CD4-positive, alpha-beta T cell treated with Interleukin-10 for 1 hour (primary cell): ENCODE data around the gene TCHH.
"Not testable (repeated sequence)": the region's sequence is repeated elsewhere in the genome, so short reads cannot be mapped to it uniquely, and the experiment has no call there.

ENCODE experiments used
- DNase-seq: peaks from one replicate; pipeline ENCODE4 v3.0.0-alpha.2; 2020

The TCHH gene

DNA sequence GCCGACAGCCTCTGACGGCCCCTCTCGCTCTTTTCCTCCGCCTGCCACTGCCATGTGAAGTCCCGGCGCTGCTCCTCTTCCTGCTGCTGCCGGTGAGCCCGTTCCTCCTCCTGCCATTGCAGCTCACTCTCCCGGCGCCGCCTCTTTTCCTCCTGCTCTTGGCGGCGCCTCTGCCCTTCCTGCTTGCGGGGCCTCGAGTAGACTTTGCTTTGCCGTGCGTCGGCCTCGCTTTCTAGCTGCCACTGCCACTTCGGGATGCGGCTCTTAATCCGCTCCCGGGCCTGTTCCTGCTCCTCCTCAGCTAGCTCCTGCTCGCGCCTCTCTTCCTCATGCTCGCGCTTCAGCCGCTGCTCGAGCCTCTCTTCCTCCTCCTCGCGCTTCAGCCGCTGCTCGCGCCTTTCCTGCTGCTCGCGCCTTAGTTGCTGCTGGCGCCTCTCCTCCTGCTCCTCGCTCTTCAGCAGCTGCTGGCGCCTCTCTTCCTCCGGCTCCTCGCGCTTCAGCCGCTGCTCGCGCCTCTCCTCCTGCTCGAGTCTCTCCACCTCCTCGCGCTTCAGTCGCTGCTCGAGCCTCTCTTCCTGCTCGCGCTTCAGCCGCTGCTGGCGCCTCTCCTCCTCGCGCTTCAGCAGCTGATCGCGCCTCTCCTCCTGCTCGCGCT is 4.3 kb downstream of the TCHH start:
- DNase-seq, result no peak

DNA sequence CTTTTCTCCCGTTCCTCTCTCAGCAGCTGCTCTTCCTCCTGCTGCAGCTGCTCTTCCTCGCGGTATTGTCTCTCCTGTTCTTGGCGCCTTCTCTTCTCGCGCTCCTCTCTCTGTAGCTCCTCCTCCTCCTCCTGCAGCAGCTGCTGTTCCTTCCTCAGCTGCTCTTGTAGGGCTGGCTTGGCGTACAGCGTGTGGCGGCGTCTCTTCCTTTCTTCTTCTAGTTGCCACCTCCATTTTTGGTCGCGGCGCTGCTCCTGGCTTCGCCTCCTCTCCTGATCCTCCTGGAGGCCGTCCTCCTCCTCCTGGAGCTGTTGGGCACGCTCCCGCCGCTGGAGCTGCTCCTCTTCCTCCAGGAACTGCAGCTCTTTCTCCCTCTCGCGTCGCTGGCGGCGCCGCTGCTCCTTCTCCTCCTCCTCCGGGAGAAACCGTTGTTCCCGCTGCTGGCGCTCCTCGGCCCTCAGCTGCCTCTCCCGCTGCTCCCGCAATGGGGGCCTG is 4.8 kb downstream of the TCHH start:
- DNase-seq, result no peak

DNA sequence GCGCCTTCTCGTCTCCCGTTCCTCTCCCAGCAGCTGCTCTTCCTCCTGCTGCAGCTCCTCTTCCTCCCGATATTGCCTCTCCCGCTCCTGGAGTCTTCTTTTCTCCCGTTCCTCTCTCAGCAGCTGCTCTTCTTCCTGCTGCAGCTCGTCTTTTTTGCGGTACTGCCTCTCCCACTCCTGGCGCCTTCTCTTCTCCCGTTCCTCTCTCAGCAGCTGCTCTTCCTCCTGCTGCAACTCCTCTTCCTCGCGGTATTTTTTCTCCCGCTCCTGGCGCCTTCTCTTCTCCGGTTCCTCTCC is 5.3 kb downstream of the TCHH start:
- DNase-seq, result no peak

DNA sequence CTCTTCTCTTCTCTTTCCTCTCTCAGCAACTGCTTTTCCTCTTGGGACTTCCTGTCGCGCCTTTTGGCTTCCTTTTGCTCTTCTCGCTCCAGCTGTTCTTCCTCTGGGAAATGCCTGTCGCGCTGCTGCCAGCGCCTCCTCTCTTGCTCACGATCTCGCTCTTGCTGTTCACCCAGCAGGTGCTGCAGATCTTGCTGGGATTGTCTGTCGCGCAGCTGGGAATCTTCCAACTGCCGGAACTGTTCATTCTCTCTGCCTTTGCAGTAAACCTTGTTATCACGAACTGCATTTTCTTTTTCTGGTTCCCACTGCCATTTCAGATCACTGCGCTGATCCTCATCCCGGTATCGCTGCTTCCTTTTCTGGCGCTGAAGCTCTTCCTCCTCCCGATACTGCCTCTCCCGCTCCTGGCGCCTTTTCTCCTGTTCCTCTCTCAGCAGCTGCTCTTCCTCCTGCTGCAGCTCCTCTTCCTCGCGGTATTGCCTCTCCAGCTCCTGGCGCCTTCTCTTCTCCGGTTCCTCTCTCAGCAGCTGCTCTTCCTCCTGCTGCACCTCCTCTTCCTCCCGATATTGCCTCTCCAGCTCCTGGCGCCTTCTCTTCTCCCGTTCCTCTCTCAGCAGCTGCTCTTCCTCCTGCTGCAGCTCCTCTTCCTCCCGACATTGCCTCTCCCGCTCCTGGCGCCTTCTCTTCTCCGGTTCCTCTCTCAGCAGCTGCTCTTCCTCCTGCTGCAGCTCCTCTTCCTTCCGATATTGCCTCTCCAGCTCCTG is 5.8 kb downstream of the TCHH start:
- no peak for DNase-seq

DNA sequence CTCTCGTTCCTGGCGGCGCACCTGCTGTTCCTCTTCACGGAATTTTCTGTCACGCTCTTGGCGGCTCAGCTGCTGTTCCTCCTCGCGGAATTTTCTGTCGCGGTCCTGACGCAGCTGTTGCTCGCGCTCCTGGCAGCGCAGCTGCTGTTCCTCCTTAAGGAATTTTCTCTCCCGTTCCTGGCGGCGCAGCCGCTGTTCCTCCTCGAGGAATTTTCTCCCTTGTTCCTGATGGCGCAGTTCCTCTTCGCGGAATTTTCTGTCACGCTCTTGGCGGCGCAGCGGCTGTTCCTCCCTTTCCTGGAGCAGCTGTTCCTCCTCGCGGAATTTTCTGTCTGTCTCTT is 6.4 kb downstream of the TCHH start:
- DNase-seq, result no peak

DNA sequence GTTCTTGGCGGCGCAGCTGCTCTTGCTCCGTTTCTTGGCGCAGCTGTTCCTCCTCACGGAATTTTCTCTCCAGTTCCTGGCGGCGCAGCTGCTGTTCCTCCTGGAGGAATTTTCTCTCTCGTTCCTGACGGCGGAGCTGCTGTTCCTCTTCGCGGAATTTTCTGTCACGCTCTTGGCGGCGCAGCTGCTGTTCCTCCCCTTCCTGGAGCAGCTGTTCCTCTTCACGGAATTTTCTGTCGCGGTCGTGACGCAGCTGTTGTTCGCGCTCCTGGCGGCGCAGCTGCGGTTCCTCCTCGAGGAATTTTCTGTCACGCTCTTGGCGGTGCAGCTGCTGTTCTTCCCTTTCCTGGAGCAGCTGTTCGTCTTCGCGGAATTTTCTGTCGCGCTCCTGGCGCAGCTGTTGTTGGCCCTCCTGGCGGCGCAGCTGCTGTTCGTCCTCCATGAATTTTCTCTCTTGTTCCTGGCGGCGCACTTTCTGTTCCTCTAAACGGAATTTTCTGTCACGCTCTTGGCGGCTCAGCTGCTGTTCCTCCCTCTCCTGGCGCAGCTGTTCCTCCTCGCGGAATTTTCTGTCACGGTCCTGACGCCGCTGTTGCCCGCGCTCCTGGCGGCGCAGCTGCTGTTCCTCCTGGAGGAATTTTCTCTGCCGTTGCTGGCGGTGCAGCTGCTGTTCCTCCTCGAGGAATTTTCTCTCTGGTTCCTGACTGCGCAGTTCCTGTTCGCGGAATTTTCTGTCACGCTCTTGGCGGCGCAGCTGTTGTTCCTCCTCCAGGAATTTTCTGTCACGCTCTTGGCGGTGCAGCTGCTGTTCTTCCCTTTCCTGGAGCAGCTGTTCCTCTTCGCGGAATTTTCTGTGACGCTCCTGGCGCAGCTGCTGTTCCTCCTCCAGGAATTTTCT is 7.0 kb downstream of the TCHH start:
- DNase-seq, result no peak

DNA sequence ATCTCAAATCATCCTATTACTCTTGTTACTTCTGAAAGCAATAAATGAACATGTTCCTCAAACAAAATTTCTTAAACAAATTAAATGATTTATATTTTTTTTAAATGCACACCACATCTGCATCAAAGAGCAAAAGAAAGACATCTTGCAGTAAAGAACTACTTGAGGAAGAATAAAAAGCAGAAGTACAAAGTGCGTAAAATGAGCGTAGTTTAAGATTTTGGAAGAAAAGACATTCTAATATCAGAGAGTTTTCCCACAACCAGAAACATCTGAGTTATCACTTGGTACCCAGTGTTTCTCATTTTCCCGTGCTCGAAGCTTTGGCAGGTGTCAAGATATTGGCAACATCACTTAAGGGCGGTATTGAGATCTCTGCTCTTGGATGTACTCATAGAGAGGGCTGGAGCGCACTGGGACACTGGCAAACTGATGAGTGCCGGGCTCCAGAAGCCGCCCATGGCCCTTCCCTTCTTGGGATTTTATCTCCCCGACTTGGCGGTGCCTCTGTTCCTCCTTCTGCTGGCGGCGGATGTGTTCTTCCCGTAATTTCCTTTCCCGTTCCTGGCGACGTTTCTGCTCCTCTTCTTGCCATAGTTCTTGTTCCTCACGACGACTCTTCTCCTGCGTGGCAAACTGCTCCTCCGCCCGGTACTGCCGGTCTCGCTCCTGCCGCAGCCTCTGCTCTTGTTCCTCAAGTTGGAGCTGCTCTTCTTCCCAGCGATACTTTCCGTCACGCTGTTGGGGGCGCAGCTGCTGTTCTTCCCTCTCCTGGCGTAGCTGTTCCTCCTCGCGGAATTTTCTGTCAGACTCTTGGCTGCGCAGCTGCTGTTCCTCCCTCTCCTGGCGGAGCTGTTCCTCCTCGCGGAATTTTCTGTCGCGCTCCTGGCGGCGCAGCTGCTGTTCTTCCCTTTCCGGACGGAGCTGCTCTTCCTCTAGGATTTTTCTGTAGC is 7.9 kb downstream of the TCHH start:
- DNase-seq, result no peak

DNA sequence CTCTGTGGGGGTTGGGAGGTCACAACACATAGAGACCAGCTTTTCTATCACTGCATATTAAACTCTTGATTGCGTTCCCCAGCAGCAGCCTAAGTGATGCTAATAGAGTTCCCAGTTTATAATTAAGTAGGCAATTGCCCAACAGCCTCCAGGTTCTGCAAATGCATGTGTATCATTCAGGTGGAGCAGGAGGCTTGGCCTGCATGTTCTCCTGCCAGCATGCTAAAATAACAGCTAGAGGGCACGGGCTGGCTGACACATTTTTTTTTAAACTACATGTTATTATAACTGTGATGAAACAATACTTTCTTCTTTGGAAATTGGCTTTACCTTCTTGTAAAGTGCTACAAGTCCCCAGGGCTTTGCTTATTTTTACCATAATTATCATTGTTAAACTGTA is 10.4 kb downstream of the TCHH start:
- no peak for DNase-seq

DNA sequence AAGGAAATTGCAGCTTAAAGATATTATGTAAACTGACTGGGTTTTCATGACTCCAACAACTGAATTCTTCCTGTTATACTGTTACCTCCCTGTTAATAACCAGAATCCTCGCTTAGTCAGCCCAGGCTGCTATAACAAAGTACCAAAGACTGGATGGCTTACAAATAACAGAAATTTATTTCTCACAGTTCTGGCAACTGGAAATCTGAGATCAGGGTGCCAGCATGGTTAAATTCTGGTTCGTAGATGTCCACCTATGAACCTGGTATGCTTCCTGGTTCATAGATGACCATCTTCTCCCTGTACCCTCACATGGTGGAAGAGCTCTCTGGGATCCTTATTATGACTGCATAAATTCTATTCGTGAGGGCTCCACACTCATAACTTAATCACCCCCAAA is 18.3 kb downstream of the TCHH start:
- DNase-seq, result no peak

DNA sequence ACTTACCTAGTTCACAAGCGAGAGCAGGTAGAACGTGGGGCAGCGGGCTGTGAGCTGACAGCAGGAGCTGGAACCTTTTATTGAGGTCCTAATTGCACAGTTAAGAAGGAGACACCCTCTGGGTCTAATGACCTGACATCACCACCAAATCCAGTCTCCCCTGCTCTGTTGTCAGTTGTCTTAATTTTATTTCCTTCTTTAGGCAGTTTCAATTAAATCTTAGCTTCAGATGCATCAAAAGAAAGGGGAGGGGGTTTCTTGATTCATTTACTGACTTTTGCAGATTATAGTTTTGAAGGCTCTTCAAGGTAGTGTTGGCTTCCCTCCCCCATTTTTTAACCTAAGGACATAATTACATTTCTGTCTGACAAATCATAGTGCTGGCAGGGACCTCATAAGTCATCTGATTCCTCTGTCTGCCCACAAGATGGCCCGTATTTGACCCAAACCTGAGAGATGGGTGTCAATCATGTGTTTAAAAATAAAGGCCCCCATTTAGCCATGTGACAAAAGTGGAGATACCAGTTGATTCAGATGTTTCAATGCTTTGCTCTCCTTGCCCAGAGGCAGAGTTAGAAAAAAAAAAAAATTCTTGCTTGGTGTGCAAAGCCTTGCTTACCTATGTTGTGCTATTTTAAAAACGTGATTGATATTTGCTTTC is 26.1 kb downstream of the TCHH start, which contains the start of gene TCHHL1:
TCHHL1 (minus strand) TSS at position 51 of the 661 bp plus-strand sequence. CDS start 921 bp downstream, outside the sequence.
- no peak for DNase-seq

DNA sequence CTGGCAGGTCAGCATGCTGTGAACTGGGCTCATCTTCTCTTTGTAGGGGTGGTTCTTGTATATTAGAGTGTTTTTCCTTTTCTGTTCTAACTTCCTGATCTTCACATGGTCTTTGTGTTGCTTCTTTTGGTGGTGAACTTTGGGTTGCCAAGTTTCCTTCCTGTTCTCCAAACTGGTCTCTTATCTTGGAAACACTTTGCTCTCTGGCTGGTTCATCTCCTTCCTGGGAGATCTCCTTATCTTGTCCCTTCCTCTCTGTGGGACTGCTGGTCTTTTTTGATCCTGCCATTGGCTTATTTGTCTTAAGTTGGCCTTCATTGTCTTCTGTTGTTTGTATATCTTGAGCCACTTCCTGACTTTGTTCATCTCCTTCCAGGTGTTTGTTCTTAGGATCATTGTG is 28.5 kb downstream of the TCHH start:
- DNase-seq, result no peak

DNA sequence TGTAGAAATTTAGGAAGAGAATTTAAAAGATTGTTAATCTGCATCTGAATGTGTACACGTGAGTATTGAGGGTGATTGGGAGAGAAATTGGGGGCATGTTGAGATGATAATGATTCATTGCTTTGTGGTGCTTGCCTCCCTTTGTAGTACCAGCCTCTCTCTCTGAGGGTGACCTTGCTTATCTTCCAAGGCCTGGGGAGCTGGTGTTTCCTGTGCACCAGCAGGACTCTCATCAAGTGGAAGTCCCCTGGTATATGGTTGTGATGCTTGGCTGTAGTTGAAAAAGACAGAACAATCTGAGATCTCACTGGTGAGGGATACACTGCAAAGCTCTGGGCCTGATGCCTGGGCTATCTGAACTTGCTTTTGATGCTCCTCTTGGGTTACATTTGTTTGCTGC is 30.4 kb downstream of the TCHH start:
- no peak for DNase-seq

DNA sequence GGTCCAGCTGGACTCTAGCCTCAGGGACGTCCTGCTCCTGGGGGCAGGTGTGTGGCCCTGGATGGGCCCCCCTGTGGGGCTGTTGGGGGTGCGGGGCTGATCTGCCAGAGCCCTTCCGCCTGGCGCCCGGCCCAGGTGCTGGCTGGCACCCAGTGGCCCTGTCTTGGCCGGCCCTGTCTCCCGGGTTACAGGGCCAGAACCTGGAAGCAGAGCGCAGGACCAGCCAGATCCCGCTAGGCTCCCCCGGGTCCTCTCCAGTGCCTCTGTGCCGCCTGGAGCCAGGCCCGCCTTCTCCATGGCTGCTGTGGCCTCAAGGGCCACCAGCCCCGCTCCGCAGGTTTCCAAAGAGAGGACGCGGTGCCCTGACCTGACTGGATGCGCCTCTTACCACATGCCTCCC is 34.2 kb downstream of the TCHH start:
- DNase-seq, result not testable (repeated sequence)

DNA sequence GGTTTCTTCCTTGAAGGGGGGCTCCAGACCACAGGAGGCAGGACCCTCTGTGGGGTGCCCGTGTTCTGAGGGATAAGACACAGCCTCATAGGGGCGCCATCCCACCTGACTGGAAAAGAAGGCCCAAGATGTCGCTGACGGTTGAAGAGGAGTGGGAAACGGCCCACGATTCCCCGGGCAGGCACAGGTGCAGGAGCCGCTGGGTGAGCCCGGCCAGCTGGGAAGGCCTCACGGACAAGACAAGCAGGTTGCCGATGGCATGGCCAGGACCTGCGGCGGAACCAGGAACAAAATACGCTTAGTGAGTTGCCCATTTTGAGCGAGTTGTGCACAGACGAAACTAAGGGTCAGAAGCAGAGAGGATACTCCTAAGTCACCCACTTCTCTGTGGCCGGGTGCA is 34.8 kb downstream of the TCHH start:
- not testable (repeated sequence) for DNase-seq

DNA sequence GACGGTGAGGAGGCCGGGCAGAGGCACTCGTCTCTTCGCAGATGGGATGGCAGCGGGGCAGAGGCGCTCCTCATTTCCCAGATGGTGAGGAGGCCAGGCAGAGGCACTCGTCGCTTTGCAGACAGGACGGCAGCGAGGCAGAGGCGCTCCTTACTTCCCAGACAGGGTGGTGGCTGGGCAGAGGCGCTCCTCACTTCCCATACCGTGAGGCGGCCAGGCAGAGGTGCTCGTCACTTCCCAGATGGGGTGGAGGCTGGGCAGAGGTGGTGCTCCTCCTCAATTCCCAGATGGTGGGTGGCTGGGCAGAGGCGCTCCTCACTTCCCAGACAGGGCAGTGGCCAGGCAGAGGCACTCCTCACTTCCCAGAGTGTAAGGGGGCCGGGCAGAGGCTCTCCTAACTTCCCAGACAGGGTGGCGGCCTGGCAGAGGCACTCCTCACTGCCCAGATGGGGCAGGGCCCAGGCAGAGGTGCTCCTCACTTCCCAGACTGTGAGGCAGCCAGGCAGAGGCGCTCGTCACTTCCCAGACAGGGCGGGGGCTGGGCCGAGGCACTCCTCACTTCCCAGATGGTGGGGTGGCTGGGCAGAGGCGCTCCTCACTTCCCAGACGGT is 36.3 kb downstream of the TCHH start:
- no peak for DNase-seq

DNA sequence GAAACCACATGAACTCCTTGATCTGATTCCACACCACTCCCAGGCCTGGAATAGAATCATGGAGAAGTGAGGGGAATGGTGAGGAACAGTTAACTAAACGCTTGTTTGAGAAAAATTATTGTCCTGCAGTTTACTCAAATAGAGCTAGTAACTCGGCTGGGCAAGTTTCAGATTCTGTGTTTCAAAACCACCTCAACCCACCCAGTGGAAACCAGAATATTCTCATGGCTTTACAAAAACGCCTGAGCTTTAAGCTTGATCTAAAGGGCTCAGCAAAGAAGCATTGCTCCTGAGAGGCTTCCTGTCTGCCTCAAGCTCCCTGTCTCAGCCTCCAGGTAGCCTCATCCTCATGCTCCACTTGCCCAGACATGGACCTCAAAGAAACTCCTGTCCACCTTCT is 42.9 kb downstream of the TCHH start:
- DNase-seq, result no peak

DNA sequence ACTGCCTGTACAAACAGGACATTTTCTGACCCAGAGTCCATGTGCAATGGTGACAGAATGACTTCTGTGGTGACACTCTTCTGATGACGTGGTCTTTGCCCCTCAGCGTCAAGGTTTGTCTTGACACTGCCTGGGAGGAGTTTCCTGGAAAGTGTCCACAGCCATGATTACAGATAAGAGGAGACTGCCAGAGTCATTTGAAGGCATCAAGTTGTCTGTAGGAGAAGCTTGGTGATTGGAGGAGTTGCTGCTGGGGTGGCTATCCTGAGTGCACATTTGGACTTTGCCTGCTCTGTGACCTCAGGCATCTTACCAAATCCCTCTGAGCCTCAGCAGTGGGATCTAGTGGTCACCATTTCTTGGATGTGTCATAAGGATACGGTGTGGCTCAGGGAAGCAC is 44.1 kb downstream of the TCHH start:
- no peak for DNase-seq

DNA sequence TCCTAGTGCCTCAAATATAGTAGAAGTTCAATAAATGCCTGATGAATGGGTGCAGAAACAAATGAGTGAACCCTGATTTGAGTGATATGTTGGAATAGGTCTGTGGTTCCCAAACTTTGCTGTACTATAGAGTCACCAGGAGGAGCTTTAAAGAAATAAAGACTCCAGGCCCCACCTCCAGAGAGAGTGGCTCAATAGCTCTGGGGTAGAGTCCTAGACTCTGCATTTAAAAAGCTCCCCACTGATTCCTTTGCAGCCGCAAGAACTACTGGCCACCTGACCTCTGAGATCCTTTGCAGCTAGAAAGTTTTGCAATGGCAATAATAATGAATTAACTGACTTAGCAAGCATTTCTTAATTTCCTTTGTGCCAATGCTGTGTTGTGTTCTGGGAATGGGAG is 47.3 kb downstream of the TCHH start:
- DNase-seq, result no peak

DNA sequence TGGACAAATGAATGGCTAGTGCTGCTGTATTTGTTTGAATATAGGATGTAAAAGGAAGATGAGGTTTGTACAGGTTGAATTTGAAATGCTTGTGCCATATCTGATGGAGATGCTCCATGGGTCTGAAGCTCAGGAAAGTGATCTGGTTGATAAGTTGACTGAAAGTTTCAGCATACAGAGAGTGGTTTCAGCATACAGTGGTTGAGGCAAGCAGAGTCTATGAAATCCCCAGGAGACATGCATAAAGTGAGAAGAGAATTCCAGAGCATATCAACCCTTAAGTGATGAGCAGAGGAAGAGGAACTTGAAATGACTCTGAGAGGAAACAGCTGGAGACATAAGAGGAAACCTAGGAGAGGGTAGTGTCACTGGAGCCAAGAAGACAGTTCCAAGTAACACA is 48.1 kb downstream of the TCHH start:
- DNase-seq, result no peak

DNA sequence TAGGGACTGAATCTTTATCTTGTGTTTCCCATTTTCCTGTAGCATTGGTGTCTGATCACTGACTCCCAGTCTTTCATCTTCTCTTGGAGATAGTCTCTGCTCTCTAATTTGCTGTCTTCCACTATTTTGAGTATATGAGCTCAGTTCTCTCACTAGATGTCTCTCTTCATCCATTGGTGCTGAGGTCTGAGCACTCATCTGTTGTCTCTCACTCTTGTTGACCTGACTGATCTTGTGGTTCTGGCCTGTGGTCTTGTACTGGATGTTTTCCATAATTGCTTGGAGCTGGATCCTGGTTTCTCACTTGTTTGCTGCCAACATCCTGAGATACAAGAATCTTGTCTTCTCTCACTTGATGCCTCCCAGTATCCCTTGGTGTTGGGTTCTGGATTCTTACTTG is 53.3 kb downstream of the TCHH start:
- no peak for DNase-seq
